ENCODE measurements around the gene SMIM32. TPM values are rescaled to one million over a fixed set of nuclear protein-coding genes. Genes with fewer than 3 reads are reported as not detected.

Gene SMIM32
- total and polyA plus RNA-seq, 9 of the 15 experiments (the other 6 are each of a cell fraction or from before 2014, with no cell fraction given) = not detected

DNA sequence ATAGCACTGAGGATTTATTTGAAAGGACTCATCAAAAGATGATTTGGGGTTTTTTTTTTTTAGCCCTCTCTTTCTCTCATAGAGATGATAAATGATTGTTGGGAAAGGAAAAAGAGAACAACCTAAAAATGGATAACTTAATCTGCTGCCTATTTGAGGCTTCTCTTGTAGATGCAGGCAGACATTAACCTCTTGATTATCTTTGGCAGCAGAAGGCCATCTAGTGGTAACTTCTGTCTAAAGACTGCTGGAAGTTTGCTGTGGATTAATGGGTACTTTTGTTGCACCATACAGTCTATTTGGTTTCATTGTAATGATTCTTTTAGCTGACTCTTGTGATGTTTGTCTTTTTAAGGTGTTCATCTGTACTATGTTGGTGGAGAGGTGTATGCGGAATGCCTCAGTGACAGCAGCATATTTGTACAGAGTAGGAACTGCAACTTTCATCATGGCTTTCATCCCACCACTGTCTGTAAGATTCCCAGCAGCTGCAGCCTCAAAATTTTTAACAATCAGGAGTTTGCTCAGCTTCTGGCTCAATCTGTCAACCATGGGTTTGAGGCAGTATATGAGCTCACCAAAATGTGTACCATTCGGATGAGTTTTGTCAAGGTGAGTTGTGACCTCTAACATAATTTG is 18.8 kb downstream of the SMIM32 start (continued):
- TF ChIP-seq, protein P1, sequence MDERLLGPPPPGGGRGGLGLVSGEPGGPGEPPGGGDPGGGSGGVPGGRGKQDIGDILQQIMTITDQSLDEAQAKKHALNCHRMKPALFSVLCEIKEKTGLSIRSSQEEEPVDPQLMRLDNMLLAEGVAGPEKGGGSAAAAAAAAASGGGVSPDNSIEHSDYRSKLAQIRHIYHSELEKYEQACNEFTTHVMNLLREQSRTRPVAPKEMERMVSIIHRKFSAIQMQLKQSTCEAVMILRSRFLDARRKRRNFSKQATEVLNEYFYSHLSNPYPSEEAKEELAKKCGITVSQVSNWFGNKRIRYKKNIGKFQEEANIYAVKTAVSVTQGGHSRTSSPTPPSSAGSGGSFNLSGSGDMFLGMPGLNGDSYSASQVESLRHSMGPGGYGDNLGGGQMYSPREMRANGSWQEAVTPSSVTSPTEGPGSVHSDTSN (CRISPR knock-in tag; IDR thresholded peaks at IDR 0.05; ENCODE audit: low read depth) = no peak
- TF ChIP-seq, protein P1 (tag; conservative IDR thresholded peaks at IDR 0.05; ENCODE audit: low read depth) = peak; percentile 59
- TF ChIP-seq, protein P2, sequence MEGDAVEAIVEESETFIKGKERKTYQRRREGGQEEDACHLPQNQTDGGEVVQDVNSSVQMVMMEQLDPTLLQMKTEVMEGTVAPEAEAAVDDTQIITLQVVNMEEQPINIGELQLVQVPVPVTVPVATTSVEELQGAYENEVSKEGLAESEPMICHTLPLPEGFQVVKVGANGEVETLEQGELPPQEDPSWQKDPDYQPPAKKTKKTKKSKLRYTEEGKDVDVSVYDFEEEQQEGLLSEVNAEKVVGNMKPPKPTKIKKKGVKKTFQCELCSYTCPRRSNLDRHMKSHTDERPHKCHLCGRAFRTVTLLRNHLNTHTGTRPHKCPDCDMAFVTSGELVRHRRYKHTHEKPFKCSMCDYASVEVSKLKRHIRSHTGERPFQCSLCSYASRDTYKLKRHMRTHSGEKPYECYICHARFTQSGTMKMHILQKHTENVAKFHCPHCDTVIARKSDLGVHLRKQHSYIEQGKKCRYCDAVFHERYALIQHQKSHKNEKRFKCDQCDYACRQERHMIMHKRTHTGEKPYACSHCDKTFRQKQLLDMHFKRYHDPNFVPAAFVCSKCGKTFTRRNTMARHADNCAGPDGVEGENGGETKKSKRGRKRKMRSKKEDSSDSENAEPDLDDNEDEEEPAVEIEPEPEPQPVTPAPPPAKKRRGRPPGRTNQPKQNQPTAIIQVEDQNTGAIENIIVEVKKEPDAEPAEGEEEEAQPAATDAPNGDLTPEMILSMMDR (IDR thresholded peaks at IDR 0.05 in 2 of 3, conservative IDR thresholded peaks at IDR 0.05 in 1 of 3; ENCODE audit: insufficient read depth in 2 of 3, low read depth in 1 of 3, low read length in 3 of 3) = peak; percentile 48 to 83 (median 62); a peak in 5 of 6 replicates
- TF ChIP-seq, protein P3, sequence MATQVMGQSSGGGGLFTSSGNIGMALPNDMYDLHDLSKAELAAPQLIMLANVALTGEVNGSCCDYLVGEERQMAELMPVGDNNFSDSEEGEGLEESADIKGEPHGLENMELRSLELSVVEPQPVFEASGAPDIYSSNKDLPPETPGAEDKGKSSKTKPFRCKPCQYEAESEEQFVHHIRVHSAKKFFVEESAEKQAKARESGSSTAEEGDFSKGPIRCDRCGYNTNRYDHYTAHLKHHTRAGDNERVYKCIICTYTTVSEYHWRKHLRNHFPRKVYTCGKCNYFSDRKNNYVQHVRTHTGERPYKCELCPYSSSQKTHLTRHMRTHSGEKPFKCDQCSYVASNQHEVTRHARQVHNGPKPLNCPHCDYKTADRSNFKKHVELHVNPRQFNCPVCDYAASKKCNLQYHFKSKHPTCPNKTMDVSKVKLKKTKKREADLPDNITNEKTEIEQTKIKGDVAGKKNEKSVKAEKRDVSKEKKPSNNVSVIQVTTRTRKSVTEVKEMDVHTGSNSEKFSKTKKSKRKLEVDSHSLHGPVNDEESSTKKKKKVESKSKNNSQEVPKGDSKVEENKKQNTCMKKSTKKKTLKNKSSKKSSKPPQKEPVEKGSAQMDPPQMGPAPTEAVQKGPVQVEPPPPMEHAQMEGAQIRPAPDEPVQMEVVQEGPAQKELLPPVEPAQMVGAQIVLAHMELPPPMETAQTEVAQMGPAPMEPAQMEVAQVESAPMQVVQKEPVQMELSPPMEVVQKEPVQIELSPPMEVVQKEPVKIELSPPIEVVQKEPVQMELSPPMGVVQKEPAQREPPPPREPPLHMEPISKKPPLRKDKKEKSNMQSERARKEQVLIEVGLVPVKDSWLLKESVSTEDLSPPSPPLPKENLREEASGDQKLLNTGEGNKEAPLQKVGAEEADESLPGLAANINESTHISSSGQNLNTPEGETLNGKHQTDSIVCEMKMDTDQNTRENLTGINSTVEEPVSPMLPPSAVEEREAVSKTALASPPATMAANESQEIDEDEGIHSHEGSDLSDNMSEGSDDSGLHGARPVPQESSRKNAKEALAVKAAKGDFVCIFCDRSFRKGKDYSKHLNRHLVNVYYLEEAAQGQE (IDR thresholded peaks at IDR 0.05; ENCODE audit: borderline replicate concordance) = peak; percentile 77
- TF ChIP-seq, protein P3 (CRISPR knock-in tag; IDR thresholded peaks at IDR 0.05; ENCODE audit: low read depth) = no peak
- TF ChIP-seq PML (IDR thresholded peaks at IDR 0.05; ENCODE audit: low read length) = peak; percentile 47; the same call in 1 of the 2 replicates
- TF ChIP-seq MAZ (CRISPR knock-in tag; conservative IDR thresholded peaks at IDR 0.05 in 1 of 2, IDR thresholded peaks at IDR 0.05 in 1 of 2) = 0 out of 4 replicates have a peak, but pooled peaks of 1 of the 2 experiments have one; percentile 42
- peak; percentile 53; the same call in 1 of the 2 replicates for TF ChIP-seq POLR2AphosphoS5 (IDR thresholded peaks at IDR 0.05; ENCODE audit: control insufficient read depth, insufficient read depth, low read depth, low read length)
- peak; percentile 46 for TF ChIP-seq CEBPB (tag; IDR thresholded peaks at IDR 0.05)
- TF ChIP-seq CBFA2T3 (IDR thresholded peaks at IDR 0.05) = peak; percentile 86
- peak; percentile 81 for TF ChIP-seq GATA2 (CRISPR knock-in tag; IDR thresholded peaks at IDR 0.05)
- TF ChIP-seq CEBPG (CRISPR knock-in tag; IDR thresholded peaks at IDR 0.05) = no peak
- TF ChIP-seq CEBPG (tag; conservative IDR thresholded peaks at IDR 0.05 in 1 of 2, IDR thresholded peaks at IDR 0.05 in 1 of 2) = 0 out of 4 replicates have a peak, but pooled peaks of 1 of the 2 experiments have one; percentile 15

All from K562 (cell line).